Peyer's patch (tissue), 4 donors: ENCODE data around the gene ASAP2. TPM values are rescaled to one million over a fixed set of nuclear protein-coding genes. Genes with fewer than 3 reads are reported as not detected.

Experiments used
- DNase-seq, 3 donors: peaks; one replicate each; pipeline ENCODE4 v3.0.0-alpha.2; 2017 to 2019
- H3K27ac ChIP-seq, 4 donors: fragments of 200-600 bp; sonication (generic); one replicate each; pipeline ENCODE4 v1.5.1; 2016 to 2019
- H3K27me3 ChIP-seq, 2 donors: fragments of 200-600 bp; sonication (generic); one replicate each; pipeline ENCODE4 v1.5.1; 2019
- H3K36me3 ChIP-seq, 3 donors: fragments of 200-600 bp; sonication (generic); one replicate each; pipeline ENCODE4 v1.5.1; 2016 to 2019
- H3K4me1 ChIP-seq, 4 donors: fragments of 200-600 bp; sonication (generic); one replicate each; pipeline ENCODE4 v1.5.1; 2016 to 2019
- H3K4me3 ChIP-seq, 4 donors: fragments of 200-600 bp; sonication (generic); 1 replicate in 3 of 4; 2 replicates in 1 of 4; pipeline ENCODE4 v1.5.1; 2016 to 2019; ENCODE audit warnings: mild to moderate bottlenecking in 1 of 4
- H3K9me3 ChIP-seq, 4 donors: fragments of 200-600 bp; sonication (generic); one replicate each; pipeline ENCODE4 v1.5.1; 2016 to 2019; ENCODE audit warnings: mild to moderate bottlenecking in 1 of 4
- CTCF ChIP-seq, 6 experiments: fragments of 450-650 bp in 4 of 6; fragments of 200-600 bp in 2 of 6; sonication (generic) in 1 of 6; IDR thresholded peaks; one replicate each; pipeline ENCODE4 v1.5.1; 2017 to 2019; ENCODE audit warnings: antibody characterized with exemption in 6 of 6, mild to moderate bottlenecking in 3 of 6, moderate library complexity in 1 of 6
- POLR2A ChIP-seq, 2 donors: fragments of 450-650 bp; IDR thresholded peaks; one replicate each; pipeline ENCODE4 v1.5.1; 2017; ENCODE audit warnings: antibody characterized with exemption in 2 of 2, mild to moderate bottlenecking in 2 of 2, moderate library complexity in 2 of 2
- total RNA-seq, 4 donors: library from RNA; depleted of rRNA; stranded (reverse); fragments of >200 nt; gene quantifications; one replicate each; pipeline ENCODE4 v1.1.0, GENCODE V29; 2016

Gene ASAP2
- total RNA-seq, 4 donors from 2014 or later: 30.6 to 59.4 (median 37.8) TPM

GRCh38 chr2:9342659-9343058 lies 136.0 kb downstream of the ASAP2 start:
- Histone ChIP-seq H3K27ac (no peak overlapping the region), H3K27me3 (no peaks in the 10 kb centered on the region), H3K4me3 (no peak overlapping the region), H3K36me3 (peaks cover 0 to 32% (median 0%) of the 10 kb centered on the region in 3 donors), H3K9me3 (no peaks in the 10 kb centered on the region), H3K4me1 (peaks cover 0 to 2% (median 0%) of the 10 kb centered on the region in 4 donors)
- DNase-seq: no peak
- no peak for TF ChIP-seq CTCF (IDR thresholded peaks at IDR 0.05)

GRCh38 chr2:9343524-9343923 lies 136.9 kb downstream of the ASAP2 start:
- Histone ChIP-seq H3K36me3 (peaks cover 0 to 32% (median 0%) of the 10 kb centered on the region in 3 donors), H3K27me3 (no peaks in the 10 kb centered on the region), H3K9me3 (no peaks in the 10 kb centered on the region), H3K27ac (no peak overlapping the region), H3K4me1 (no peaks in the 10 kb centered on the region), H3K4me3 (no peak overlapping the region)
- DNase-seq: no peak
- TF ChIP-seq CTCF (IDR thresholded peaks at IDR 0.05) (no peak), POLR2A (IDR thresholded peaks at IDR 0.05) (no peak)

GRCh38 chr2:9344434-9344833 lies 137.8 kb downstream of the ASAP2 start:
- H3K36me3 ChIP-seq: peaks cover 0 to 32% (median 0%) of the 10 kb centered on the region in 3 donors
- DNase-seq: no peak
- TF ChIP-seq POLR2A (IDR thresholded peaks at IDR 0.05) (no peak), CTCF (IDR thresholded peaks at IDR 0.05) (no peak)
- H3K27ac ChIP-seq: no peak overlapping the region
- no peaks in the 10 kb centered on the region for H3K9me3 ChIP-seq
- H3K4me1 ChIP-seq: no peaks in the 10 kb centered on the region
- H3K4me3 ChIP-seq: no peak overlapping the region
- H3K27me3 ChIP-seq: no peaks in the 10 kb centered on the region

GRCh38 chr2:9345343-9345742 lies 138.7 kb downstream of the ASAP2 start:
- no peaks in the 10 kb centered on the region for H3K9me3 ChIP-seq
- no peaks in the 10 kb centered on the region for H3K27me3 ChIP-seq
- H3K4me1 ChIP-seq: no peaks in the 10 kb centered on the region
- H3K36me3 ChIP-seq: peaks cover 0 to 34% (median 0%) of the 10 kb centered on the region in 3 donors
- no peak overlapping the region for H3K27ac ChIP-seq
- H3K4me3 ChIP-seq: no peak overlapping the region
- no peak for TF ChIP-seq POLR2A (IDR thresholded peaks at IDR 0.05)
- no peak for TF ChIP-seq CTCF (IDR thresholded peaks at IDR 0.05)
- DNase-seq: no peak

- no peaks in the 10 kb centered on the region for H3K9me3 ChIP-seq
- H3K36me3 ChIP-seq: peaks cover 0 to 40% (median 0%) of the 10 kb centered on the region in 3 donors
- H3K27ac ChIP-seq: no peak overlapping the region
- no peaks in the 10 kb centered on the region for H3K4me1 ChIP-seq
- H3K4me3 ChIP-seq: no peak overlapping the region
- DNase-seq: no peak
- TF ChIP-seq CTCF (IDR thresholded peaks at IDR 0.05) (no peak), POLR2A (IDR thresholded peaks at IDR 0.05) (no peak)
- H3K27me3 ChIP-seq: no peaks in the 10 kb centered on the region
These were observed 139.4 kb downstream of the ASAP2 start for GRCh38 chr2:9345997-9346396.

- TF ChIP-seq POLR2A (IDR thresholded peaks at IDR 0.05): no peak
- TF ChIP-seq CTCF (IDR thresholded peaks at IDR 0.05): no peak
These were observed 140.3 kb downstream of the ASAP2 start for GRCh38 chr2:9346885-9347284.

More at GRCh38 chr2:9346885-9347284, 140.3 kb downstream of the ASAP2 start:
- Histone ChIP-seq H3K36me3 (peaks cover 0 to 49% (median 0%) of the 10 kb centered on the region in 3 donors), H3K4me3 (no peak overlapping the region), H3K27me3 (no peaks in the 10 kb centered on the region), H3K9me3 (no peaks in the 10 kb centered on the region), H3K27ac (peak overlapping the region in 1 of 4 donors; percentile 25), H3K4me1 (no peaks in the 10 kb centered on the region)
- no peak for DNase-seq
